Panc1 (cell line): ENCODE results near the gene IGFL3. TPM values are rescaled to one million over a fixed set of nuclear protein-coding genes. Genes with fewer than 3 reads are reported as not detected.

Source experiments
- ATAC-seq: fragments of 200-7000 bp; cut with Tn5 transposase; 2 replicates; pipeline ENCODE4 v1.9.1; 2020; ENCODE audit warnings: mild to moderate bottlenecking, moderate library complexity
- BruUV-seq: library from RNA; stranded (reverse); fragments of 400-500 nt; replicated peaks from 2 replicates; lab custom pipeline; 2021; lab: Mats Ljungman, UMichigan
- CTCF ChIA-PET: fragments of 300-600 bp; sonication (Branson Sonifier 250); formaldehyde crosslinking; loops from one replicate; lab custom pipeline; 2022; ENCODE audit warnings: antibody characterized with exemption; lab: Charles Lee
- POLR2A ChIA-PET: fragments of 300-600 bp; sonication (Branson Sonifier 250); formaldehyde crosslinking; loops from one replicate; lab custom pipeline; 2022; ENCODE audit warnings: antibody characterized with exemption; lab: Charles Lee
- DNase-seq: peaks from one replicate; pipeline ENCODE4 v3.0.0-alpha.2; 2010; ENCODE audit warnings: low read depth, low spot score
- H3K27ac ChIP-seq: 2 replicates; pipeline ENCODE4 v1.5.1; 2011; ENCODE audit warnings: mild to moderate bottlenecking, low read length, inconsistent platforms
- H3K27me3 ChIP-seq: fragments of 200-500 bp; sonication (Bioruptor generic); 2 replicates; pipeline ENCODE4 v1.6.0; 2014; ENCODE audit warnings: low read length, inconsistent platforms; ENCODE audit not compliant: control insufficient read depth, insufficient read depth
- H3K36me3 ChIP-seq: fragments of 200-500 bp; sonication (Bioruptor generic); 2 replicates; pipeline ENCODE4 v1.5.1; 2014; ENCODE audit warnings: inconsistent platforms, mild to moderate bottlenecking, low read length, moderate library complexity; ENCODE audit not compliant: control insufficient read depth, insufficient read depth
- H3K4me1 ChIP-seq: 2 replicates; pipeline ENCODE4 v1.5.1; 2011; ENCODE audit warnings: inconsistent platforms, mild to moderate bottlenecking, low read length, moderate library complexity; ENCODE audit not compliant: control insufficient read depth, insufficient read depth
- H3K4me3 ChIP-seq, 2 experiments: 2 replicates each; pipeline ENCODE4 v1.5.1; 2011 to 2012; ENCODE audit warnings: low read depth in 2 of 2, low read length in 2 of 2, mild to moderate bottlenecking in 2 of 2, inconsistent platforms in 1 of 2, moderate library complexity in 1 of 2
- H3K9me3 ChIP-seq: fragments of 200-500 bp; sonication (Bioruptor generic); 2 replicates; pipeline ENCODE4 v1.5.1; 2014; ENCODE audit warnings: low read depth, mild to moderate bottlenecking, inconsistent platforms, low read length, moderate library complexity; ENCODE audit not compliant: control insufficient read depth, insufficient read depth
- POLR2AphosphoS5 ChIP-seq: IDR thresholded peaks from 2 replicates; pipeline ENCODE4 v1.6.1; 2012; ENCODE audit warnings: mild to moderate bottlenecking, low read depth, low read length, moderate library complexity
- REST ChIP-seq, 2 experiments: IDR thresholded peaks; 2 replicates each; pipeline ENCODE4 v1.6.1; 2011 to 2012; ENCODE audit warnings: low read depth in 2 of 2, control low read depth in 1 of 2, low read length in 1 of 2, mild to moderate bottlenecking in 1 of 2, moderate library complexity in 1 of 2; ENCODE audit not compliant: insufficient read depth in 1 of 2
- SIN3A ChIP-seq: IDR thresholded peaks from 2 replicates; pipeline ENCODE4 v1.6.1; 2012; ENCODE audit warnings: low read depth, mild to moderate bottlenecking, low read length, moderate library complexity, borderline replicate concordance; ENCODE audit not compliant: insufficient read depth
- TCF7L2 ChIP-seq: IDR thresholded peaks from 2 replicates; pipeline ENCODE4 v1.6.1; 2011; ENCODE audit warnings: mild to moderate bottlenecking, low read depth, low read length, inconsistent platforms
- in situ Hi-C: cut with HindIII; loops from 2 replicates; pipeline ENCODE4 v1.10.0; 2016; ENCODE audit warnings: low sequenced_read_pairs, low pct_unique_long_range_greater_than_20kb
- intact Hi-C: fragments of 100-400 bp; cut with micrococcal nuclease; formaldehyde crosslinking; loops from one replicate; pipeline ENCODE4 v1.10.0; 2022; ENCODE audit not compliant: unreplicated experiment
- total RNA-seq: library from RNA; stranded (reverse); gene quantifications from one replicate; pipeline ENCODE4 v1.2.1, GENCODE V29; 2021; ENCODE audit not compliant: unreplicated experiment
- TF ChIP-seq, protein P1 (sequence below): fragments of 450-650 bp; IDR thresholded peaks from 2 replicates; pipeline ENCODE4 v1.5.1; 2017; ENCODE audit warnings: mild to moderate bottlenecking

Gene IGFL3
- total RNA-seq, 1 experiment from 2014 or later, result not detected

DNA sequence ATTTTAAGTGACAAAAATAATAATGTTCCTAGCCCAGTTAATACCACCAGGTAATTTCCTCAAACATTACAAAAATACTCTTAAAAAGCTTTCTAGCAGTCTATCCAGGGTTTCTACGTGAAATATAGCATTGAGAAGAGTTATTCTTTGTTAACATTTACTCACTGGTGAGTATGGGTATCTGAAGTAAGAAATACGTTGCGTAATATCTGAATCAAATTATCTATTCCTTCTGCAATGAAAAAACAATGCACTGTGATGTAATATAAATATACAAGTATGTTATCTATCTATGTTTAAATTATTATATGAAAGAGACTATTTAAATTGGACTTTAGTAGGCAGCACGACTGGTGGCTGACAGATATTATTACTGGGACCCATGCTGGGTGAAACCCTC is 17.8 kb upstream of the IGFL3 start:
- ATAC-seq (no peak), DNase-seq (no peak)
- POLR2A ChIA-PET, result no interaction called here
- Histone ChIP-seq H3K4me1 (no peaks in the 10 kb centered on the region), H3K27me3 (no peaks in the 10 kb centered on the region; the same call in 1 of the 2 replicates), H3K36me3 (no peaks in the 10 kb centered on the region), H3K27ac (no peak overlapping the region), H3K9me3 (no peaks in the 10 kb centered on the region), H3K4me3 (no peak overlapping the region)
- intact Hi-C loops, result no loop called here
- TF ChIP-seq POLR2AphosphoS5, result no peak
- no peak for TF ChIP-seq SIN3A
- no peak for TF ChIP-seq REST (IDR thresholded peaks at IDR 0.05; ENCODE audit: insufficient read depth in 1 of 2, low read depth in 2 of 2, low read length in 1 of 2)
- TF ChIP-seq, protein P1, sequence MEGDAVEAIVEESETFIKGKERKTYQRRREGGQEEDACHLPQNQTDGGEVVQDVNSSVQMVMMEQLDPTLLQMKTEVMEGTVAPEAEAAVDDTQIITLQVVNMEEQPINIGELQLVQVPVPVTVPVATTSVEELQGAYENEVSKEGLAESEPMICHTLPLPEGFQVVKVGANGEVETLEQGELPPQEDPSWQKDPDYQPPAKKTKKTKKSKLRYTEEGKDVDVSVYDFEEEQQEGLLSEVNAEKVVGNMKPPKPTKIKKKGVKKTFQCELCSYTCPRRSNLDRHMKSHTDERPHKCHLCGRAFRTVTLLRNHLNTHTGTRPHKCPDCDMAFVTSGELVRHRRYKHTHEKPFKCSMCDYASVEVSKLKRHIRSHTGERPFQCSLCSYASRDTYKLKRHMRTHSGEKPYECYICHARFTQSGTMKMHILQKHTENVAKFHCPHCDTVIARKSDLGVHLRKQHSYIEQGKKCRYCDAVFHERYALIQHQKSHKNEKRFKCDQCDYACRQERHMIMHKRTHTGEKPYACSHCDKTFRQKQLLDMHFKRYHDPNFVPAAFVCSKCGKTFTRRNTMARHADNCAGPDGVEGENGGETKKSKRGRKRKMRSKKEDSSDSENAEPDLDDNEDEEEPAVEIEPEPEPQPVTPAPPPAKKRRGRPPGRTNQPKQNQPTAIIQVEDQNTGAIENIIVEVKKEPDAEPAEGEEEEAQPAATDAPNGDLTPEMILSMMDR, result no peak
- no peak for TF ChIP-seq TCF7L2
- in situ Hi-C loops, result no loop called here
- BruUV-seq, result no TSS peak
- CTCF ChIA-PET, result no interaction called here

DNA sequence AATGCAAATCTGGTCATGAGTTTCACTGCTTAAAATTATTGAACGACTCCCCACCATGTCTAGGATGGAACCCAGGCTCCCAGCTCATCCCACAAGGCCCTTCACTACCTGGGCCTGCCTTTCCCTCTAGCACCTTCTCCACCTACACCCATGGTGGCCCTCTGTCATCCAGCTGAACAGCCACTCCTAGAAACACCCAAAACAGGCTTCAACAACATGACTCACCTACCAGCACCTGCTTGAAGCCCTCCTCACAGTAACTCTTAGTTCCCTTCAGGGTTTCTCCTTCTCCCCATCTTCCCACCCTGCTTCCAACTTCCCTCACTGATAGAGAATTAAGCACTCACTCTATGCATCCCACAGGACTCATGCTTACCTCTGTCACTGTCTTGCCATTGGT is 16.9 kb upstream of the IGFL3 start:
- H3K4me3 ChIP-seq, result no peak overlapping the region
- CTCF ChIA-PET, result no interaction called here
- H3K27ac ChIP-seq, result no peak overlapping the region
- no peaks in the 10 kb centered on the region for H3K36me3 ChIP-seq
- POLR2A ChIA-PET, result no interaction called here
- intact Hi-C loops, result no loop called here
- in situ Hi-C loops, result no loop called here
- H3K4me1 ChIP-seq, result no peaks in the 10 kb centered on the region
- DNase-seq, result no peak
- ATAC-seq, result no peak
- TF ChIP-seq, protein P1, result no peak
- TF ChIP-seq POLR2AphosphoS5, result no peak
- no peak for TF ChIP-seq TCF7L2
- no peak for TF ChIP-seq SIN3A
- no peak for TF ChIP-seq REST (IDR thresholded peaks at IDR 0.05; ENCODE audit: insufficient read depth in 1 of 2, low read depth in 2 of 2, low read length in 1 of 2)
- BruUV-seq, result no TSS peak
- no peaks in the 10 kb centered on the region; the same call in 1 of the 2 replicates for H3K27me3 ChIP-seq
- no peaks in the 10 kb centered on the region for H3K9me3 ChIP-seq
